Naive B cell (primary cell): ENCODE measurements around the gene GTPBP1. TPM values are rescaled to one million over a fixed set of nuclear protein-coding genes. Genes with fewer than 3 reads are reported as not detected.

ENCODE experiments used
- ATAC-seq, 2 donors: fragments of 150-1000 bp; cut with Tn5 transposase; 2 replicates each; pipeline ENCODE4 v1.10.0; 2021; ENCODE audit warnings: low read depth in 2 of 2, mild to moderate bottlenecking in 2 of 2, moderate library complexity in 2 of 2
- DNase-seq: peaks from one replicate; pipeline ENCODE4 v3.0.0; 2022
- H3K27ac Mint-ChIP-seq, 6 donors: one replicate each; pipeline ENCODE4 v1.8.0; 2020 to 2022; ENCODE audit warnings: mild to moderate bottlenecking in 6 of 6, mixed read lengths in 6 of 6, moderate library complexity in 5 of 6, inconsistent platforms in 2 of 6
- H3K27me3 Mint-ChIP-seq, 3 donors: one replicate each; pipeline ENCODE4 v1.8.0; 2021 to 2022; ENCODE audit warnings: mixed read lengths in 3 of 3, mild to moderate bottlenecking in 1 of 3
- H3K36me3 Mint-ChIP-seq, 2 donors: one replicate each; pipeline ENCODE4 v1.8.0; 2020 to 2022; ENCODE audit warnings: mixed read lengths in 2 of 2, inconsistent platforms in 1 of 2, mild to moderate bottlenecking in 1 of 2
- H3K4me1 Mint-ChIP-seq, 3 donors: one replicate each; pipeline ENCODE4 v1.8.0; 2020 to 2022; ENCODE audit warnings: mixed read lengths in 3 of 3, inconsistent platforms in 1 of 3, mild to moderate bottlenecking in 1 of 3, moderate library complexity in 1 of 3
- H3K4me3 Mint-ChIP-seq, 8 donors: one replicate each; pipeline ENCODE4 v1.8.0; 2020 to 2022; ENCODE audit warnings: mild to moderate bottlenecking in 8 of 8, mixed read lengths in 8 of 8, moderate library complexity in 8 of 8, inconsistent platforms in 2 of 8
- H3K9me3 Mint-ChIP-seq, 7 donors: one replicate each; pipeline ENCODE4 v1.8.0; 2020 to 2022; ENCODE audit warnings: mixed read lengths in 7 of 7, mild to moderate bottlenecking in 5 of 7, inconsistent platforms in 2 of 7, moderate library complexity in 1 of 7
- polyA plus RNA-seq, 6 donors: library from polyadenylated mRNA; unstranded; fragments of 300-500 nt; fragmentation: Illumina TruSeq; gene quantifications; one replicate each; pipeline ENCODE4 v1.2.3, GENCODE V29; 2021; ENCODE audit warnings: low read depth in 6 of 6

Gene GTPBP1
- 10 to 100 TPM; 21.2 to 41.2 (median 33.3) TPM for polyA plus RNA-seq

GRCh38 chr22:38705235-38706100 is at the start of gene GTPBP1:
GTPBP1 (plus strand) TSS chr22:38705944; CDS start chr22:38705956, 12 bp downstream.
- Mint-ChIP-seq H3K27ac (peak within 1 kb of the TSS; percentile 92 to 100 (median 99)), H3K4me1 (peaks cover 48 to 64% (median 55%) of the 10 kb centered on the region in 3 donors), H3K36me3 (peaks cover 0 to under 1% of the 10 kb centered on the region in 2 donors), H3K9me3 (no peaks in the 10 kb centered on the region), H3K27me3 (peaks cover 0 to 4% (median 0%) of the 10 kb centered on the region in 3 donors), H3K4me3 (peak within 1 kb of the TSS; percentile 87 to 95 (median 92))
- ATAC-seq (peak; percentile 66 to 67), DNase-seq (peak; percentile 98)

DNA sequence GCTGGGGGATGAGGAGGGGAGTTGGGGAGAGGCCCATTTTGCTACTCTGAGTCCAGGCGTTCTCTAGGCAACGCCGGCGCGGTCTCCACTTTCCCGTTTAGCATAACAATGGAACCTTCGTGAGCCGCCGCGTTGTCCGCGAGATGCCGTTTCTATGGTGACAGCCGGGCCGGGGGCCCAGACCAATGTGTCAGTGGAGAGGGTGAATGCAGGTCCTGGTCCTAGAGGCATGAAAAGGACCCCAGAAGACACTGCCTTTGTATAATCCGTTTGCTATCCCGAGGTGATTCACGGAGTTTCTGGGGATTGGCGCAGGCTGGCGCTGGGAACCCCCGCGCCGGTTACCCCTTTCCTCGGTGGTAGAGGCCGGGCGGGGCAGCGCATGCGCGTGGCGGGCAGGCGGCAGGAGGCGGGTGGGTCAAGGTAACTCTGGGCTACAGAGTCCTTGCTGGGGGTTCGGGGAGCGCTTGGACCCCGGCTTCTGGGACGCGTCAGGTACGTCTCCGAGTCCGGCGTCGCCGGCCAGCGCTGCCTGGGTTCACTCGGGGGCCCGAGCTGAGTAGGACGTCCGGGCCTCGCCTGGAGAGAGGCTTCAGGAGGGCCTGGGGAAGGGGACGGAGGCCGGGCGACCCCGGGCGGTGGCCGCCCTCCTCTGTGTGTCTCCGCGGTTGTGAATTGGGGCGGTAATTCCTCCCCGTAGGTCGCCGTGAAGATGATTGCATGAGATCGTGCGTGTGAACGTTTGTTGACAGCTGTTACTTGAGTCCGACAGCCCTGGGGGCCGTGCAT is 49.3 kb upstream of the GTPBP1 start, which contains the start of the genes CBY1 and FAM227A:
CBY1 (plus strand) TSS at position 383 of the 789 bp plus-strand sequence. CDS start 11,417 bp downstream, outside the sequence.
FAM227A (minus strand) TSS at position 137 of the 789 bp plus-strand sequence. CDS start 6,224 bp downstream, outside the sequence.
- DNase-seq (peak; percentile 89), ATAC-seq (peak; percentile 82 to 83)
- H3K36me3 Mint-ChIP-seq = no peaks in the 10 kb centered on the region
- peak within 1 kb of the TSS; percentile 99 to 100 (median 99) for H3K27ac Mint-ChIP-seq
- no peaks in the 10 kb centered on the region for H3K27me3 Mint-ChIP-seq
- H3K4me1 Mint-ChIP-seq = peaks cover 5 to 18% (median 15%) of the 10 kb centered on the region in 3 donors
- H3K4me3 Mint-ChIP-seq = peak within 1 kb of the TSS; percentile 95 to 100 (median 98)
- H3K9me3 Mint-ChIP-seq = no peaks in the 10 kb centered on the region

GRCh38 chr22:38657045-38657909 is 48.5 kb upstream of the GTPBP1 start:
- Mint-ChIP-seq H3K36me3 (no peaks in the 10 kb centered on the region), H3K4me3 (peak overlapping the region; percentile 95 to 100 (median 98)), H3K27me3 (no peaks in the 10 kb centered on the region), H3K27ac (peak overlapping the region; percentile 99 to 100 (median 99)), H3K4me1 (peaks cover 5 to 18% (median 15%) of the 10 kb centered on the region in 3 donors), H3K9me3 (no peaks in the 10 kb centered on the region)
- DNase-seq (peak; percentile 25), ATAC-seq (peak; percentile 12 to 16)

DNA sequence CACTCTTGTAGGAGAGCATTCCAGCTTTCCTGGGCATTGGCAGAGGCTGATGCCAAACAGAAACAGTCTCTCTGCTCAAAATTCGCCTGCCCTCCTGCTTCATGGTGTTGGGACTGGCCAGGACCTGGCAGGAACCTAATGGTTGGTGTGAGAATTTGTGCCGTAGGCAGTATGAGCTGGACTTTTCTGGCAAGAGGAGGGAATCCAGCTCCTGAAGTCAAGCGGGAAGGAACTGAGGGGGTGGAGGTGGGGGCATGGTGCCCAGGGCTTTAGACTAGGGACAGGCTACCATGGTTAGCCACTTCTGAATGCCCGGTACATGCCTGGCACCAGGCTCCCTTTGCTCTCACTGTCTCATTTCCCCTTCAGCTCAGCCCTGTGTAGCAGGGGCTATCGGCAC is 30.9 kb upstream of the GTPBP1 start:
- Mint-ChIP-seq H3K27ac (peak overlapping the region in 1 of 6 donors; percentile 26), H3K4me1 (peaks cover 0 to 4% (median 0%) of the 10 kb centered on the region in 3 donors), H3K4me3 (peak overlapping the region in 1 of 8 donors; percentile 57), H3K27me3 (peaks cover 0 to 6% (median 0%) of the 10 kb centered on the region in 3 donors), H3K9me3 (no peaks in the 10 kb centered on the region), H3K36me3 (peaks cover 11 to 12% of the 10 kb centered on the region in 2 donors)
- ATAC-seq (no peak), DNase-seq (no peak)

GRCh38 chr22:38675833-38676232 is 29.9 kb upstream of the GTPBP1 start:
- no peak overlapping the region for H3K4me3 Mint-ChIP-seq
- no peak for DNase-seq
- H3K27ac Mint-ChIP-seq = peak overlapping the region in 1 of 6 donors; percentile 87
- ATAC-seq = no peak
- H3K36me3 Mint-ChIP-seq = peaks cover 8 to 12% of the 10 kb centered on the region in 2 donors
- H3K9me3 Mint-ChIP-seq = no peaks in the 10 kb centered on the region
- peaks cover 0 to 4% (median 0%) of the 10 kb centered on the region in 3 donors for H3K4me1 Mint-ChIP-seq
- H3K27me3 Mint-ChIP-seq = peaks cover 0 to 6% (median 0%) of the 10 kb centered on the region in 3 donors

DNA sequence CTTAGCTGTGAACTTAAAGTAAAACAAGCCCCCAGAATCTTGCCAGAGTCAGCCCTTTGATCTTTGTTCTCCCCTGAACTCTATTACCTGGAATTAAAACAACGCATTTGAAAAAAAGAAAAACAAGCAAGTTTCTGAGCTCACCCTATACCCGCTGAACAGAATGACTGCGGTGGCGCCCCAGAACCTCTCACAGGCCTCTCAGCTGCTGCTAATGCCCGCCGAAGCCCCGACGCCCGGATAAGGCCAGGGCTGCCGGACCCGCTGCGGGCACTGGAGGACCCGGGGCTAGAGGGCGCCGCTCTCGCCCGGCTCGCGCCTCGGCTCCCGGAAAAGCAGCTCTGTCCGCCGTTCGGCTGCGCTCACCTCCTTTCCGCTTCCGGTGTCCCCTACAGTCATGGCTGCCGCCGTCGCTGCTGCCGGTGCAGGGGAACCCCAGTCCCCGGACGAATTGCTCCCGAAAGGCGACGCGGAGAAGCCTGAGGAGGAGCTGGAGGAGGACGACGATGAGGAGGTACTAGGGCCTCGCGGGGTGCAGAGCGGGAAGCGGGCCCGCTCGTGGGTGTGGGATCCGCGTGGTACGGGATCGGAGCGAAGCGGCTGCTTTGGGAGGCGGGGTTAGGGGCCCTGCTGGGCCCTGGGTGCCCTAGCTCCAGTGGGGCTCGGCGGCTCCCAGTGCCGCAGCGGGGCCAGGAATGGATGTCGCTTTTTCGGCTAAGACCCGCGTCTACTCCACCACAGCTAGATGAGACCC is 24.0 kb upstream of the GTPBP1 start, which contains the start of gene TOMM22:
TOMM22 (plus strand) TSS at position 376 of the 754 bp plus-strand sequence; CDS start at position 398, 22 bp downstream.
- peak within 1 kb of the TSS; percentile 94 to 100 (median 99) for H3K4me3 Mint-ChIP-seq
- peak within 1 kb of the TSS; percentile 92 to 100 (median 96) for H3K27ac Mint-ChIP-seq
- ATAC-seq (peak; percentile 96 to 97), DNase-seq (peak; percentile 87)
- peaks cover 15 to 23% (median 23%) of the 10 kb centered on the region in 3 donors for H3K4me1 Mint-ChIP-seq
- H3K9me3 Mint-ChIP-seq = no peaks in the 10 kb centered on the region
- peaks cover 0 to 8% of the 10 kb centered on the region in 2 donors for H3K36me3 Mint-ChIP-seq
- peaks cover 0 to 6% (median 0%) of the 10 kb centered on the region in 3 donors for H3K27me3 Mint-ChIP-seq

DNA sequence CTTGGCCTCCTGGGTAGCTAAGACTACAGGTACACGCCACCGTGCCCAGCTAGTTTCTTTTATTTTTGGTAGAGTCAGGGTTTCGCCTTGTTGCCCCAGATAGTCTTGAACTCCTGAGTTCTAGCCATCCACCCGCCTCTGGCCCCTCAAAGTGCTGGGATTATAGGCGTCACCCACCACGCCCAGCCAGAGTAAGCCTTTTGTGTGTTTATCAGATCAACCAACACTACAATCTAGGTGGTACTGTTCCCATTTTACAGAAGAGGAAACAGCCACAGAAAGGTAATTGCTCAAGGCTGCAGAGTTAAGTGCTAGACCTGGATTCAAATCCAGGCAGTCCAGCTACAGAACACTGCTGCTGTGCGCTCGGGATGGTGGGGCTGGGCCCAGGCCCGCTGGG is 20.8 kb upstream of the GTPBP1 start:
- ATAC-seq (no peak), DNase-seq (no peak)
- Mint-ChIP-seq H3K36me3 (peaks cover 0 to 8% of the 10 kb centered on the region in 2 donors), H3K27me3 (no peaks in the 10 kb centered on the region), H3K27ac (peak overlapping the region in 3 of 6 donors; percentile 34 to 96 (median 39)), H3K4me3 (peak overlapping the region in 1 of 8 donors; percentile 94), H3K4me1 (peaks cover 18 to 23% (median 23%) of the 10 kb centered on the region in 3 donors), H3K9me3 (no peaks in the 10 kb centered on the region)

GRCh38 chr22:38685761-38686160 is 20.0 kb upstream of the GTPBP1 start:
- DNase-seq = no peak
- Mint-ChIP-seq H3K27ac (peak overlapping the region in 1 of 6 donors; percentile 56), H3K4me3 (no peak overlapping the region)

GRCh38 chr22:38689651-38690050 is 16.1 kb upstream of the GTPBP1 start:
- no peak overlapping the region for H3K4me3 Mint-ChIP-seq
- no peaks in the 10 kb centered on the region for H3K27me3 Mint-ChIP-seq
- no peak for ATAC-seq
- DNase-seq = no peak
- peaks cover 0 to 11% of the 10 kb centered on the region in 2 donors for H3K36me3 Mint-ChIP-seq
- peaks cover 8 to 22% (median 16%) of the 10 kb centered on the region in 3 donors for H3K4me1 Mint-ChIP-seq
- H3K9me3 Mint-ChIP-seq = no peaks in the 10 kb centered on the region
- H3K27ac Mint-ChIP-seq = peak overlapping the region in 1 of 6 donors; percentile 44

More at GRCh38 chr22:38685761-38686160, 20.0 kb upstream of the GTPBP1 start:
- Mint-ChIP-seq H3K27me3 (no peaks in the 10 kb centered on the region), H3K9me3 (no peaks in the 10 kb centered on the region), H3K4me1 (peaks cover 18 to 23% (median 23%) of the 10 kb centered on the region in 3 donors), H3K36me3 (peaks cover 0 to 8% of the 10 kb centered on the region in 2 donors)
- ATAC-seq = no peak

GRCh38 chr22:38694049-38694448 is 11.7 kb upstream of the GTPBP1 start:
- DNase-seq = no peak
- H3K27ac Mint-ChIP-seq = peak overlapping the region in 1 of 6 donors; percentile 31
- peaks cover 0 to 11% of the 10 kb centered on the region in 2 donors for H3K36me3 Mint-ChIP-seq
- H3K4me3 Mint-ChIP-seq = no peak overlapping the region
- no peaks in the 10 kb centered on the region for H3K27me3 Mint-ChIP-seq
- H3K4me1 Mint-ChIP-seq = peaks cover 29 to 52% (median 32%) of the 10 kb centered on the region in 3 donors
- ATAC-seq = no peak
- H3K9me3 Mint-ChIP-seq = no peaks in the 10 kb centered on the region

GRCh38 chr22:38694940-38695339 is 10.8 kb upstream of the GTPBP1 start:
- H3K4me3 Mint-ChIP-seq = no peak overlapping the region
- H3K9me3 Mint-ChIP-seq = no peaks in the 10 kb centered on the region
- no peaks in the 10 kb centered on the region for H3K27me3 Mint-ChIP-seq
- H3K4me1 Mint-ChIP-seq = peaks cover 32 to 61% (median 41%) of the 10 kb centered on the region in 3 donors
- ATAC-seq = no peak
- H3K36me3 Mint-ChIP-seq = peaks cover 0 to 11% of the 10 kb centered on the region in 2 donors
- no peak for DNase-seq
- H3K27ac Mint-ChIP-seq = peak overlapping the region in 1 of 6 donors; percentile 90
